Fibroblast of mammary gland (primary cell): ENCODE measurements around the gene NAV3.
"Not testable (repeated sequence)": the region's sequence is repeated elsewhere in the genome, so short reads cannot be mapped to it uniquely, and the experiment has no call there.

Source experiments
- DNase-seq: peaks from one replicate; pipeline ENCODE4 v3.0.0-alpha.2; 2010; ENCODE audit warnings: low read depth
- H3K4me3 ChIP-seq: 2 replicates; pipeline ENCODE4 v1.5.1; 2011; ENCODE audit warnings: low read depth, mild to moderate bottlenecking, low read length, moderate library complexity; ENCODE audit not compliant: control insufficient read depth
- TF ChIP-seq, protein P1 (sequence below): conservative IDR thresholded peaks from 2 replicates; pipeline ENCODE4 v1.5.1; 2011; ENCODE audit warnings: low read depth, low read length, inconsistent platforms; ENCODE audit not compliant: control insufficient read depth, insufficient read depth

The NAV3 gene

GRCh38 chr12:78236264-78236663, 405.6 kb downstream of the NAV3 start:
- no peak overlapping the region for H3K4me3 ChIP-seq
- TF ChIP-seq, protein P1, sequence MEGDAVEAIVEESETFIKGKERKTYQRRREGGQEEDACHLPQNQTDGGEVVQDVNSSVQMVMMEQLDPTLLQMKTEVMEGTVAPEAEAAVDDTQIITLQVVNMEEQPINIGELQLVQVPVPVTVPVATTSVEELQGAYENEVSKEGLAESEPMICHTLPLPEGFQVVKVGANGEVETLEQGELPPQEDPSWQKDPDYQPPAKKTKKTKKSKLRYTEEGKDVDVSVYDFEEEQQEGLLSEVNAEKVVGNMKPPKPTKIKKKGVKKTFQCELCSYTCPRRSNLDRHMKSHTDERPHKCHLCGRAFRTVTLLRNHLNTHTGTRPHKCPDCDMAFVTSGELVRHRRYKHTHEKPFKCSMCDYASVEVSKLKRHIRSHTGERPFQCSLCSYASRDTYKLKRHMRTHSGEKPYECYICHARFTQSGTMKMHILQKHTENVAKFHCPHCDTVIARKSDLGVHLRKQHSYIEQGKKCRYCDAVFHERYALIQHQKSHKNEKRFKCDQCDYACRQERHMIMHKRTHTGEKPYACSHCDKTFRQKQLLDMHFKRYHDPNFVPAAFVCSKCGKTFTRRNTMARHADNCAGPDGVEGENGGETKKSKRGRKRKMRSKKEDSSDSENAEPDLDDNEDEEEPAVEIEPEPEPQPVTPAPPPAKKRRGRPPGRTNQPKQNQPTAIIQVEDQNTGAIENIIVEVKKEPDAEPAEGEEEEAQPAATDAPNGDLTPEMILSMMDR, result no peak
- no peak for DNase-seq

GRCh38 chr12:78239544-78239943, 408.9 kb downstream of the NAV3 start:
- TF ChIP-seq, protein P1, result no peak
- no peak overlapping the region for H3K4me3 ChIP-seq
- DNase-seq, result no peak

DNA sequence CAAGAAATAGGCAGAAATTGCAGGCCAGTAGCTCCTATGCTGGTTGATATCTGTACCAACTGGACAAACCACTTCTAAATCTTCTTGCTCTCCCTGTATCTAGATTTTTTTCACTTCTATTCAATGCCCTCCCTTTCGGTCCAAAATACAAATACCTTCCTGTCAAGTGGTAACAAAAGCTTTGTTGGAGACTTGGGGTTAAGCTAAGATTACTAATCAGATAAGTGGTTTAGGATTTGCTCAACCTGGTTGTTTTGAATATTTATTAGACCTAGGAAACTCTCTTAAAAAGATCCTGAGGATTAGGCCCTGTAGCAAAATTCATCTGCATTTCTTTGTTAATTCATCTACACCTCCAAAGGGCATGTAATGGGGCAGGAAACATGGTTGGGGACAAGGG, 410.1 kb downstream of the NAV3 start:
- no peak for DNase-seq
- no peak overlapping the region for H3K4me3 ChIP-seq
- TF ChIP-seq, protein P1, result no peak

DNA sequence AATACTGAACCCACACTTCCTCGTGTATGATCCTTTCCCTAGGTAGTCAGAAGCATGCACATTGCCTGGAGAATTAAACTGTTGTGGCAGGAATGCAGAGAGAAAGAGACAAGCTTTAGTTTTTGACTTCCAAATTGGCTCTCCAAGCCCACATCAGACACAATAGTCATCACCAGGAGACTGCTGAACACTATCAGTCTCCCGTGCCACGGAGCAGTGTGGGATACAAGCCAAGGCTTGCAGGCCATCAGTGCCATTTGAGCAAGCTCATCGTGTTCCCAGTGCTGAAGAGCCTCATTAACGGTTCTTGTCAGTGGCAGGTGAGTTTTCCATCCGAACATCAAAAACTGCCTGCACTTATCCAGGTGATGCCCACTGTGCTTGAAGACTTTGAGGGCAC, 410.8 kb downstream of the NAV3 start:
- DNase-seq, result no peak
- H3K4me3 ChIP-seq, result no peak overlapping the region
- TF ChIP-seq, protein P1, result no peak

- TF ChIP-seq, protein P1, result no peak
- no peak overlapping the region for H3K4me3 ChIP-seq
- DNase-seq, result no peak
Observed at GRCh38 chr12:78244916-78245507, 414.3 kb downstream of the NAV3 start.

DNA sequence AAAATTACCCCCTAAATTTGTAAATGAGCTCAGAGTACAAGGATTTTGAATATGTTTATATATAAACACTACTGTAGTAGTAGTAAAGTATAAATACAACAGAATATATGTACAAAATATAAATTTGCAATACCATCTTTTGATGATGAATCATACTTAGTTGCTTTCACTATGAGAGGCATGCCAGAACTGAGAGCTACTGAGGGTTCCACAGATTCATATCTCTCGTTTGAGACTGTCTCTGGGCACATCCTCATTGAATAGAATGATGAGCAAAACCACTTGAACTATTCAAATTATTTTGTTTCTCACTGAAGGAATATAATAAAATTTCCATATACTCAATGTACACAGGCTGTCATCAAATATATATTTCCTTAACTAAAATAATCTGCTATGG, 417.6 kb downstream of the NAV3 start:
- no peak overlapping the region for H3K4me3 ChIP-seq
- no peak for DNase-seq
- TF ChIP-seq, protein P1, result no peak

GRCh38 chr12:78249578-78249977, 418.9 kb downstream of the NAV3 start:
- DNase-seq, result no peak
- H3K4me3 ChIP-seq, result no peak overlapping the region
- TF ChIP-seq, protein P1, result no peak

DNA sequence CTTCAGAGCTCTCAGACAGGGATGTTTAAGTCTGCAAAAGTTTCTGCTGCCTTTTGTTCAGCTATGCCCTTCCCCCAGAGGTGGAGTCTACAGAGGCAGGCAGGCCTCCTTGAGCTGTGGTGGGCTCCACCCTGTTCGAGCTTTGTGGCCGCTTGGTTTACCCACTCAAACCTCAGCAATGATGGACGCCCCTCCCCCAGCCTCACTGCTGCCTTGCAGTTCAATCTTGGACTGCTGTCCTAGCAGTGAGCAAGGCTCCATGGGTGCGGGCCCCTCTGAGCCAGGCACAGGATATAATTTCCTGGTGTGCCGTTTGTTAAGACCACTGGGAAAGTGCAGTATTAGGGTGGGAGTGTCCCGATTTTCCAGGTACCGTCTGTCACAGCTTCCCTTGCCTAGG, 427.0 kb downstream of the NAV3 start:
- DNase-seq, H3K4me3 ChIP-seq: not testable (repeated sequence)
